MM.1S (cell line): ENCODE data around the gene ADD3.

Experiments used
- DNase-seq: peaks from one replicate; pipeline ENCODE4 v3.0.0-alpha.2; 2015
- H2AFZ ChIP-seq: fragments of 300-600 bp; sonication (generic); 2 replicates; pipeline ENCODE4 v1.6.0; 2016; ENCODE audit warnings: antibody characterized with exemption, low read length
- H3F3A ChIP-seq: fragments of 300-600 bp; sonication (generic); 2 replicates; pipeline ENCODE4 v1.6.1; 2016; ENCODE audit warnings: mild to moderate bottlenecking, antibody characterized with exemption, low read length, moderate library complexity, mixed read lengths; ENCODE audit not compliant: insufficient read depth
- H3K27ac ChIP-seq: fragments of 300-600 bp; sonication (generic); 2 replicates; pipeline ENCODE4 v1.5.1; 2016; ENCODE audit warnings: mild to moderate bottlenecking, low read length
- H3K27me3 ChIP-seq: fragments of 300-600 bp; sonication (generic); replicated peaks from 2 replicates; pipeline ENCODE4 v1.6.0; 2016; ENCODE audit warnings: low read length; ENCODE audit not compliant: insufficient read depth
- H3K36me3 ChIP-seq: fragments of 300-600 bp; sonication (generic); replicated peaks from 2 replicates; pipeline ENCODE4 v1.6.1; 2016; ENCODE audit warnings: mild to moderate bottlenecking, low read length, mixed read lengths; ENCODE audit not compliant: insufficient read depth
- H3K4me1 ChIP-seq: fragments of 300-600 bp; sonication (generic); 2 replicates; pipeline ENCODE4 v1.6.1; 2016; ENCODE audit warnings: low read length, mixed read lengths
- H3K4me2 ChIP-seq: fragments of 300-600 bp; sonication (generic); 2 replicates; pipeline ENCODE4 v1.6.0; 2016; ENCODE audit warnings: low read depth, low read length
- H3K4me3 ChIP-seq: fragments of 300-600 bp; sonication (generic); 2 replicates; pipeline ENCODE4 v1.5.1; 2016; ENCODE audit warnings: low read length, mixed read lengths
- H3K79me2 ChIP-seq: fragments of 300-600 bp; sonication (generic); 2 replicates; pipeline ENCODE4 v1.6.1; 2016; ENCODE audit warnings: mixed run types, low read length, mixed read lengths
- H3K9ac ChIP-seq: fragments of 300-600 bp; sonication (generic); 2 replicates; pipeline ENCODE4 v1.6.1; 2016; ENCODE audit warnings: low read length, mixed read lengths
- H3K9me2 ChIP-seq: fragments of 300-600 bp; sonication (generic); replicated peaks from 2 replicates; pipeline ENCODE4 v1.6.1; 2016; ENCODE audit warnings: mild to moderate bottlenecking, low read length, mixed read lengths; ENCODE audit not compliant: insufficient read depth
- H3K9me3 ChIP-seq: fragments of 300-600 bp; sonication (generic); replicated peaks from 2 replicates; pipeline ENCODE4 v1.6.1; 2016; ENCODE audit warnings: mild to moderate bottlenecking, low read length, mixed read lengths; ENCODE audit not compliant: insufficient read depth
- H4K20me1 ChIP-seq: fragments of 300-600 bp; sonication (generic); 2 replicates; pipeline ENCODE4 v1.6.1; 2016; ENCODE audit warnings: mild to moderate bottlenecking, low read length, moderate library complexity, mixed read lengths; ENCODE audit not compliant: insufficient read depth
- CTCF ChIP-seq: fragments of 300-600 bp; sonication (generic); IDR thresholded peaks from 2 replicates; pipeline ENCODE4 v1.5.1; 2016; ENCODE audit warnings: antibody characterized with exemption, low read length, mixed read lengths
- EZH2 ChIP-seq: fragments of 300-600 bp; sonication (generic); optimal IDR thresholded peaks from 2 replicates; pipeline ENCODE3; 2017; ENCODE audit warnings: low read depth, mild to moderate bottlenecking, antibody characterized with exemption, low read length, mixed read lengths
- EZH2phosphoT487 ChIP-seq: fragments of 300-600 bp; sonication (generic); IDR thresholded peaks from 2 replicates; pipeline ENCODE4 v1.6.1; 2018; ENCODE audit warnings: antibody characterized with exemption, low read length

ADD3 gene

GRCh38 chr10:110181911-110182310 lies 174.1 kb downstream of the ADD3 start:
- H3K79me2 ChIP-seq = no peaks in the 10 kb centered on the region
- H4K20me1 ChIP-seq = no peaks in the 10 kb centered on the region
- TF ChIP-seq EZH2phosphoT487 (no peak), CTCF (no peak), EZH2 (no peak)
- no peak for DNase-seq
- H3K9ac ChIP-seq = no peak overlapping the region
- no peak overlapping the region for H3K4me3 ChIP-seq
- no peaks in the 10 kb centered on the region for H3K9me3 ChIP-seq
- H3K27me3 ChIP-seq = no peaks in the 10 kb centered on the region
- H3K27ac ChIP-seq = no peak overlapping the region
- no peaks in the 10 kb centered on the region for H3K9me2 ChIP-seq
- H3K4me1 ChIP-seq = no peaks in the 10 kb centered on the region
- H3F3A ChIP-seq = no peaks in the 10 kb centered on the region
- H3K4me2 ChIP-seq = no peak overlapping the region
- no peaks in the 10 kb centered on the region for H3K36me3 ChIP-seq
- no peak overlapping the region for H2AFZ ChIP-seq

- no peak overlapping the region for H3K4me2 ChIP-seq
- H2AFZ ChIP-seq = no peak overlapping the region
- TF ChIP-seq CTCF = no peak
- TF ChIP-seq EZH2 = no peak
- no peak for TF ChIP-seq EZH2phosphoT487
- H3K4me1 ChIP-seq = no peaks in the 10 kb centered on the region
- H3K9me3 ChIP-seq = no peaks in the 10 kb centered on the region
- no peak overlapping the region for H3K27ac ChIP-seq
- H3K36me3 ChIP-seq = no peaks in the 10 kb centered on the region
- DNase-seq = no peak
- no peaks in the 10 kb centered on the region for H3F3A ChIP-seq
- no peak overlapping the region for H3K9ac ChIP-seq
- H3K27me3 ChIP-seq = no peaks in the 10 kb centered on the region
- H3K4me3 ChIP-seq = no peak overlapping the region
- no peaks in the 10 kb centered on the region for H4K20me1 ChIP-seq
- H3K9me2 ChIP-seq = no peaks in the 10 kb centered on the region
- H3K79me2 ChIP-seq = no peaks in the 10 kb centered on the region
Observed at GRCh38 chr10:110184398-110184797, 176.6 kb downstream of the ADD3 start.
